Glomerular endothelial cell (primary cell): ENCODE results near the gene PCP2. TPM values are rescaled to one million over a fixed set of nuclear protein-coding genes. Genes with fewer than 3 reads are reported as not detected.

ENCODE experiments used
- DNase-seq: peaks from one replicate; pipeline ENCODE4 v3.0.0-alpha.2; 2011; ENCODE audit warnings: low read depth, low spot score; ENCODE audit errors: extremely low read depth
- total RNA-seq: library from RNA; depleted of rRNA; stranded (reverse); fragments of >200 nt; gene quantifications from 2 replicates; pipeline ENCODE4 v1.2.3, GENCODE V29; 2015

PCP2 gene
- total RNA-seq, 1 donor from 2014 or later = not detected

DNA sequence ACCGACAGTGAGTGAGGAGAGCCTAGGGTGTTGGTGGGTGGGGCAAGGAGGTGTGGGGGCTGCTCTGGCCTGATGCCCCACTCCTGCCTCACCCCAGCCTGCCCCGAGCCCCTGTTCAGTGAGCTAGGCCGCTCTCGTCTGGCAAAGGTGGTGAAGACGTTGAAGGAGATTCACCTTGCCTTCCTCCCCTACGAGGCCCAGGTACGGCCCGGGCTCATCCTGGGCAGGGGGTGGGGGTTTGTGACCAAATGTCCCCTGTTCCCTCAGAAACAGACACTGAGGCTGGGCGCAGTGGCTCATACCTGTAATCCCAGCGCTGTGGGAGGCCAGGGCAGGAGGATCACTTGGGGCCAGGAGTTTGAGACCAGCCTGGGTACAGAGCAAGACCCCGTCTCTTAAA, 7.3 kb upstream of the PCP2 start:
- no peak for DNase-seq

DNA sequence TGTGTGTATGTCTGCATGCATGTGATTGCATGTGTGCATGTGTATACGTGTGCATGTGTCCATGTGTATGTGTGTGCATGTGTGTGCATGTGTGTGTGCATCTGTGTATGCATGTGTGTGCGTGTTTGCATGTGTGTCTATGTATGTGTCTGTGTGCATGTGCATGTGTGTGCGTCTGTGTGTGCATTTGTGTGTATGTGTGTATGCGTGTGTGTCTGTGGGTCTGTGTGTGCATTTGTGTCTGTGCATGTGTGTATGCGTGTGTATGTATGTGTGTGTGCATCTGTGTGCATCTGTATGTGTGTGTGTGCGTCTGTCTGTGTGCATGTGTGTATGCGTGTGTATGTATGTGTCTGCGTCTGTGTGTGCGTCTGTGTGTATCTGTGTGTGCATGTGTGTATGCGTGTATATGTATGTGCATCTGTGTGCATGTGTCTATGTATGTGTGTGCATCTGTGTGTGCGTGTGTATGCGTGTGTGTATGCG, 6.4 kb upstream of the PCP2 start:
- no peak for DNase-seq

DNA sequence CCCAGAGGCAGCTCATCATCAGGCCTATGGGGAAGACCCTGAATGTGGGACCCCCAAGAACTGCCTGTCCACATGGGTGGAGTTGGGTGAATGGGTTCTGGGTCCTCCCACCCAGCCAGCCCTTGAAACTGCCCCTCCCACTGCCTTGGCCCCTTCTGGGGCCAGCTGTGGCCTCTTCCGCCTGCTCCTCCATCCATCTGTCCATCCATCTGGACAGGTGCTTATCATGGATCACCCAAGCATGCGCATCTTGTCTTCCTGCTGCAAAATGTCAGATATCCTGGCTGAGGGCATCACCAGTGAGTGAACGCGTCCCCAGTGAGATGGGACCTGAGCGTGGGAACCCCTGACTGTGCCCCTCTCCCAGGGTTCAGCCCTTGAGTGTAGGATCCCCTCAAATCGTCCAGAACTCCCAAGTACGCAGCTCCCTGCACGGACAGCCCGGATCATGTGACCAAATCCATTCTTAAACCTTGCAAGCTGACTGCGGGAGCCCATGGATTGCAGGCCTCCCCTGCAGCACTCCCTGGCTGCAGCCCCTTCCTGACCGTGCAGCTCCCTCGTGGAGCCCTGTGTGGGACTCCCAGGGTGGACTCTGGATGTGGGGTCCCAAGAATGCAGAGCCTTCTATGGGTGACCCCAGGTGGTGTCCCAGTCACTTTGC, 5.4 kb upstream of the PCP2 start:
- DNase-seq = no peak

DNA sequence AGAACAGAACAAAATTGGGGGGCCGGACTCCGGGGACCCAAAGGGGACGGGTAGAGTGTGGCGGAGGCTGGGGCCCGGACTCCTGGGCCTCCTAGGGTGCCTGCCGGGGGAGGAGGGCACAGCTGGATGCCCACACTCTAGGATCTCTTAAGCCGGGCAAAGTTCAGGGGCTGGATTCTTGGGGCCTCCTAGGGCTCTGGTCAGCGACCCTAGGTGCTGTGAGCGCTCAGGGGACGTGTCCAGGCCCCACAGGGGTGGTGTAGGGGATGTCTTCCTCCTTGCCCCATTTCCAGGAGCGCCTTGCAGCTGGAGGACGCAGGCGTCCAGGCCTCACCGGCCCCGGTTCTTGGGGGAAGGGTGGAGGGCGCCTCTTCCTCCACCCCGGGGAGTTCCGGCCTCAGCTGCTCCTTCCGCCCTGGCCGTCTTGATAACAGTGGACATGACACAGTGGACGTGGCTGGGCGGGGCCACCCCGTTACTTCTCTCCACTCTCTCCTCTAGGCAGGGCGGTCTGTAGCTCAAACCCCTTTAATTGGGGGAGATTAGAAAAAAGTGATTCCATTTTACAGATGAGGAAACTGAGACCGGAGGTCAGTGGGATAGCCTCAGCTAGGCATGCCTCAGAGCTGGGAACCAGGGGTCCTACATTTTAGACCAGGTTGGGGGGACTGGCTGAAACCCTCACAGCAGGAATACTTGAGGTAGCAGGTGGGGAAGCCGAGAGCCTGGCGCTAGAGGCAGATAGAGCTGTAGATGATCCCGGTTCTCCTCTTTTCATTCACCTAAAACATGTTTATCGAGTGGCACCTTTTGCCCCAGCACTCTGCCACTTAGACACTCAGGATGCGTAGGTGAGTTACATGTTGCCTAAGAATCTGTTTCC, 4.1 kb upstream of the PCP2 start:
- no peak for DNase-seq

DNA sequence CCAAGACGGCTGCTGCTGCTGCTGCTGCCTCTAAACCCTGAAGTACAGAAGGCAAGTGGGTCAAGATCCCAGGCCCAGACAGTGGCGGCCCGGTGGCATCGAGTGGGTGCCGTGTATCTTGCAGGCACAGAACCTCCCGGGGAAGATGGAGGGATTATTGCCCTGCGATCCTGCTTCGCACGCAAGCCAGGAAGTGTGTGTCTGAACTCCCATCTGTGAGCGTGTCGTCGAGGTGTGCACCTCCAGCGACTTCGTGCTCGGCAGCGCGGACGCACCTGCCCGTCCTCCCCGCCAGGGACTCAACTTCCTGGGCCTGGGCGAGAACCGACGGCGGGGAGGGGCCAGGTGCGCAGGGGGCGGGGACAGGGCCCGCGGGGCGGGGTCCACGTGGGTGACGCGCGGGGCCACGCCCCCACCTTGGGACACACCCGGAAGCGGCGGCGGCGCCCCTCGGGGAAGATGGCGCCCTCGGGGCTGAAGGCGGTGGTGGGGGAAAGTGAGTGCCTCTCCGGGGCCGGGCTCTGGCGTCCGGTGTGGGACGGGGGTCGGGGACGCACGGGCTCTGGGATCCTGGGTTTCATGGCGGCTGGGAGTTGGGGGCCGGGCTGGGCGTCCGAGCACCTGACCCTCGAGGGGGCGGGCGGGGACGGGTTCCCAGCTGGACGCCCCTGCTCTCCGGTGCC, 3.3 kb upstream of the PCP2 start, which contains the start of gene STXBP2:
Gene STXBP2 (plus strand): TSS at position 420 of the 683 bp plus-strand sequence. CDS start 40 bp downstream, at position 460.
- no peak for DNase-seq

DNA sequence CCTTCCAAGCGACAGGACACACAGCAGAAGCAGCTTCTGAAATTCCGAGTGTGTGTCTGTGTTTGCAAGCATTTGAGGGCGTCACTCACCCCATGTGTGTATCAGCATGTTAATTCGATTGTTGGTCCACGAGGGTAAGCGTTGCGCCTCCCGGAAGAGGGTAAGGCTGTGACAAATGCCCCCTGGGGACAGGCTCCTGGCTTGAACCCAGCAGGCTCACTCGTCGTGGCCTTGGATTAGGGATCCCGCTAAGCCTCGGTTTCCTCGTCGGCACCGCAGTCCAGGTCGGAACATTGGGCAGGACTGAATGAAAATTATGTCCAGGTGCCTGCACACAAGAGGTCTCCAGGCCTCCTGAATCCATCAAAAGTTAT, 2.8 kb upstream of the PCP2 start:
- no peak for DNase-seq

DNA sequence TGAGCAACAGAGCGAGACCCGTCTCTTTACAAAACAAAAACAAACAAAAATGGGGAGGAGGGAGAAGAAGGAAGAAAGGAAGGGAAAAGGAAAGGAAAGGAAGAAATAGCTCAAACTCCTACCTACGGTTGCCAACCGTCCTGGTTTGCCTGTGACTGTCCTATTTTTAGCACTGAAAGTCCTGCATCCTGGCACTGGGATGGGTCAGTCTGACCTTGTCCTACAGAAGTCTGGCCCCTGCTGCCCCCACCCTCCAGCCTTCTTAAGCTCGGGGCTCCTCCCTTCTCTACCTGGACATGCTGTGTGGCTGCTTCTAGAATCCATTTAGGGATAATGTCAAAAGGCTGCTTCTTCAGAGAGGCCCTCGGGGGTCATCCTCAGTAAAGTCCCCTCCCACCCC, 2.2 kb upstream of the PCP2 start:
- DNase-seq = no peak

DNA sequence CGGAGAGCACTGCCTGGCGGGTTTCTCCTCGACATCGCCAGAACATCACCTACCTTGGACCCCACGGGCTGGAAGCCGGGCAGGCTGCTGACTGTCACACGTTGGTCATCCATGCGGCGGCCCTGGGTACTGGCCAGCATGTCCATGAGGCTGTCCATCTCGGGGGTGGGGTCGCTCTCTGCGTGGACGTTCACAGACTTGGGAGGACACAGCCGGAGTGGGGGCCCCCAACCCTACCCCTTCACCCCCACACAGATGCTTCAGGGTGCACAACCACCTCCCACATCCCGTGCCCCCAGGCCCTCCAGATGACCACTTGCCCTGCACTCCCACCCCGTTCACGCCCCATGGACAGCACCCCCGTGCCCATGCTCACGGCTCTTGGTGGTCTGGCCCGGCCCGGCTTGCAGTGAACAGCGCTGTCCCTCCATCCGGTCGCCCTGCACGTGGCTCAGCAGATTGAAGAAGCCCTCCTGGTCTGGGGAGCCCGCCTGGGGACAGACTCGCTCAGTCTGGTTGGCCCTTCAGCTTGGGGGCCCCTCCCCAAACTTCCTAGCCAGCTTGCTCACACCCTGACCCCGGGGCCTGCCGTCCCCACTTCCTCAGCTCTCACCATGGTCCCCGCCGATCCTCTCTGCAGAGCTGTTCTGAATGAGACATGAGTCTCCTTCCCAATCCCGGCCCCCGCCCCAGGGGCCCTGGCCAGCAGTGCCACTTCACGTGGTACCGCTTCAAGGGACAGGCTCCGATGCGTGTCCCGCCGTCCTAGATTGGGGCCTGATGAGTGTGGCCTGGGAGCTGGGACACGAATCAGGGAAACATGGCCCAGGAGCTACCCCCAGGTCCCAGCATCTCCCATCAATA, 947 bp downstream of the PCP2 start:
- DNase-seq = no peak

DNA sequence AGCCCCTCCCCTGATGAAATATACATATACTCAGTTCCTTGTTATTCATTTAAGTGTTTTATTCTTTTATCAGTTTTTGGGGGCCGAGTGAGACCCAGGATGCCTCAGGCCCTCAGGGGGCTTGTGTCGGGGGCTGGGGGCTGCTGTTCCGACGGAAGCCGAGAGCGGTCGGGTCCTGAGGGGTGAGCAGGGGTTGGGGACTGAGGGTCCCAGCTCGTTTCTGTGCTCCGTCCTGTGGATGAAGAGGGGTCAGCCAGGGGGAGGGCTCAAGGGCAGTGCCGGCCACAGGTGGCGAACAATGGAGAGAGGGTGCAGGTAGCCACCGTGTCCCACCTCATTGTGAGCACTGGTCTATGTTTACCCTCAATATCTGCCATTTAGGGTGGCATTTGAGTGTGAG, 1.9 kb downstream of the PCP2 start:
- DNase-seq = no peak

DNA sequence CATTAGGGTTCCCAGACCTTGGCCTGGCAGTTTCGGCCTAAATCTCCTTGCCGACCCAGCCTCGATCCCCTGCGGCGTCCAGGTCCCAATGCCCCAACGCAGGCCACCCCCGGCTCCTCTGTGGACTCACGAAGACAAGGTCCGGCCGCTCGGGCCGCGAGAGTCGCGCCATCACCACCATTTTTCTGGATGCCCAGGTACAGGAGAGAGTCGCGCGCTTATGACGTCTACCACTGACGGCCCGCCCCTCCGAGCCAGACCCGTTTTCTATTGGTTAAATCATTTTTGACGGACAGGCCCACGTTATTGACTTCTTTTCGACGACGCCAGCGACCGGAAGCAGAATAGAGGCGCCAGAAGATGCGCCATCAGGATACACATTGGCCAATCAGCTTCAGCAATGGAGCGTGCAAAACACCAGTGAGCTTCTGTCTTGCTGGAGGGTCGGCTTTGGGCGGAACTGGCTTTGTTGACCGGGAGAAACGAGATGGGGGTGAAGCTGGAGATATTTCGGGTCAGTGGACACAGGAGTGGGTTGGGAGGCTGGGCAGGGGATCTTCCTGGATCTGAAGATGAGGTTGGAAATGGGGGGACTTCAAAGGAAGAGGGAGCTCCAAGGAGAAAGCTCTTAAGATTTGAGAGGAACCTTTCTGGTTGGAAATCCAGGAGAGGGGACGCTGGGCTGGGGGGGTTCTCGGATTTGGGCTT, 4.0 kb downstream of the PCP2 start, which contains the start of the genes PET100 and XAB2:
Gene PET100 (plus strand): TSS at position 447 of the 708 bp plus-strand sequence. CDS start 41 bp downstream, at position 488.
Gene XAB2 (minus strand): TSS at position 199 of the 708 bp plus-strand sequence. CDS start 18 bp downstream, at position 181.
- DNase-seq = peak; percentile 97

DNA sequence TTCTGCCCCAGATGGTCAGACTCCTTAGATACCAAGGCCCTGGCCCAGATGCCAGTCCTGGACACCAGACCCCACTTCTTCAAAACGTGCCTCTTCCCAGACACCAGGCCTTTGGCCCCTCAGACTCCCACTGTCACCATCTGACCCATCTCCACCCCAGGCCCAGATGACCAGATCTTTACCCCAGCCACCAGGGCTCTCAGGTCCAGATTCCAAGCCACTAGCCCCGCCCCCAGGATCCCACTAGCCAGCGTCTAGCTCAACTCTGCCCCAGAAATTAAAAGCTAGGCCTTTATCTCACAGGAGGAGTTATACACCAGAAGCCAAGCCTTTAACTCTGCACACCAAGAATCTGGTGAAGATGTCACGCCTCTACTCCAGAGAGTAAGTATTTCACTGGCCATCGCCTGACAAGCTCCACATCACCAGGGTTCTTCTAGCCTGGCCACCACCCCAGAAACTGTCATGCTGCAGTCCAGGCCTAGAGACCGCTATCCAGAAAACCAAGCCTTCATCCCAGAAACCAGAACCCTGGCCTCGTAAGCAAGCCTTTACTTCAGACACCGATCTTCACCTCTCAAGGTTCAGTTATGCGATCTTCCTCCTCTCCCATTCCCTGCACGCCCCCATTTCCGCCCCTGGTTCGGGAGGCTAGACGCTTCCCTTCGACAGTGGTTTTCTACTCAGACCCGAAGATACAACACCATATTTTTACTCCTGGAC, 4.8 kb downstream of the PCP2 start:
- DNase-seq = no peak

DNA sequence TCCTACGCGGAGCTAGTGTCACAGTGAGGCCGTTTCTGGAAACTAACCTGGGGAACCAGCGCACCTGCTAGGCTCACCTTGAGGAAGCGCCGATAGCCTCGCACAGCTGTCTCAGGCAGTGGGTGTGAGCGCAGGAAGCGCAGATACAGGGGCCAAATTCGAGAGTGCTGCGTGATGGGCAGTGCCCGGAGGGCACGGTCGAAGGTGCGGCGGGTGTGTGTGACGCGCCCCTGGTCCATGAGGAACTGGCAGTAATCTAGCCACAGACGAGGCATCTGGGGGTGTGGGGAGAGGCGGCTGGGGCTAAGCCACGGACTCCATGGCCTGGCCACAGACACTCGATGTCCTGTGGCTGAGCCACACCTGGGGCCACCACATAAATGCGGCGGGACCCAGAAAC, 6.4 kb downstream of the PCP2 start:
- DNase-seq = no peak

DNA sequence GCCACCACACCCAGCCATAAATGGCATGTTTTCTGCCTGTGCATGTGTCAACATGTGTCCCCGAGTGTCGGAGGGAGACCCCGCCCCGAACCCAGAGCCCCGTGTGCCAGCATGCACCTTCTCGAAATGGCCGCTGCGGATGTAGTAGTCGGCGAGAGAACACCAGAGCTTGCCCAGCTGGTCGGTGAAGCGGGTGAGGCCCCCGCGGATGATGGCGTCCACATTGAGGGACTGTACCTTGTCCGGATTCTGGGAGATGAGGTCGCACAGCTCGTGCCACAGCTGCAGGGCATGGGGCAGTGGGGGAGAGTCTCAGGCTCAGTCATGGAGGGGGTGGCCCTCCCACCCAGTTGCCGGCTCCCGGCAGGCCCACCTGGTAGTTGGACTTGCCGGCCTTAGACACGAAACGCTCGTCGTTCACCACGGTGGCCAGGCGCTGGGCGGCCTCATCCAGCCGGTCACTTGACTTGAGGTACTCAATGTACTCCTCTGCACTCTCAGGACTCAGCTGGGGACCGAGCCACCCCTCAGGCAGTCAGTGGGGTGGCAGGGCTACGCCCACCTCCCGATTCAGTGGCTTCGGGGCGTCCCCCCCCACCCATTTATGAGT, 7.7 kb downstream of the PCP2 start:
- no peak for DNase-seq

DNA sequence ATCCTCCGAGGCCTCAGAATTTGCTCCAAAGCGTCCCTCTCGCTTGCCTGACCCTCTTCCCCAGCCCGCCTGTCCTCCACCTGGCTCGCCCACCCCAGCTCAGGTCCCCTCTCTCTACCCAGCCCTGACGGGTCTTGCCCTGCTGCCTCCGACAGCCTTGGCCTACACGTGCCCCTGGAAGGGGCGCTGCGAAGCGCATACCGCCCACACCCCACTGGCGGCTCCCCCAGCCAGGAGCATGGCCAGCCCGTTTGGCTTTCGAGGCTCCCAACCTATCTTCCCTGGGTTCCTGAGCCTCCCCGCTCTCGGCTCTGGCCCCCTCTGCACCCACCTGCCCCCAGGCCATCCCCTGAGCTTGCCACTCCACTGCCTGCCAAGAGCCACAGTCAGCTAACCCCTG, 8.7 kb downstream of the PCP2 start:
- no peak for DNase-seq

DNA sequence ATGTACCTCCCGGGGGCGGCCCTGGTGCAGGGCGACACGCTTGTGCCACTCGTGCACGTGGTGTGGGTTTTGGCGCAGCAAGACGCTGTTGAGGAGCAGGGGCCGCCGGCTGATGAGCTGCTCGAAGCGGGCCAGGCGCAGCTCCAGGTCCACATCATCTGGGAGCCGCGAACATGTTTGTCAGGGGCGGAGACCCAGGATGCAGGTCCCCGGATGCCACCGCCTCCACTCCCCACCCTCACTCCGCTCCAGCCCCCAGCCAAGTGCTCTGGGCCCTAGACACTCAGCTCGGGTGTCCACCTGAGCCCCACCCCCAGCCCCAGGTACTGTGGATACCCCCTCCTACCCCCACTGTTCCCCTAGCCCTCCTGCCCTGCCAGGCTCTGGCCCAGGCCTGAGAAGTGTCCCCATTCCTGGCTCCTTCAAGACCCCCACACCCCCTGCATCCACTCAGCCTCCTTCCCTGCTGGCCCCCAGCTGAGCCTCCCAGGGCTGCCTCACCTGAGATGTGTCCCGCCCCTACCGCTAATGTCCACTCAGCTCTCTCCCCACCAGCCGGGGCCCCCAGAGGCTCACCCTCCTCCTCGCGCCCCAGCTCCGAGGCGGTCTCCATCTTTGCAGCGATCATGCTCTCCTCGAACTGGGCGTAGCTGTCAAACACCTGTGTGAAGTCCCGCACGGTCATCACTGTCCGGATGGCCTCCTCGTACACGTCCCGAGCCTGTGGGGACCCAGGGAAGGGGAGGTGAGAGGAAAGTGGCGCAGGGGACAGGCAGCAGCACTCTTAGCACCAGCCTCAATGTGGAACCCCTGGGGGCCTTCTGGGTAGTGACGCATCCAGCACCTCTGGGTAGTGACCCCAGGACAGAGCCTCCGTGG, 9.6 kb downstream of the PCP2 start:
- no peak for DNase-seq

DNA sequence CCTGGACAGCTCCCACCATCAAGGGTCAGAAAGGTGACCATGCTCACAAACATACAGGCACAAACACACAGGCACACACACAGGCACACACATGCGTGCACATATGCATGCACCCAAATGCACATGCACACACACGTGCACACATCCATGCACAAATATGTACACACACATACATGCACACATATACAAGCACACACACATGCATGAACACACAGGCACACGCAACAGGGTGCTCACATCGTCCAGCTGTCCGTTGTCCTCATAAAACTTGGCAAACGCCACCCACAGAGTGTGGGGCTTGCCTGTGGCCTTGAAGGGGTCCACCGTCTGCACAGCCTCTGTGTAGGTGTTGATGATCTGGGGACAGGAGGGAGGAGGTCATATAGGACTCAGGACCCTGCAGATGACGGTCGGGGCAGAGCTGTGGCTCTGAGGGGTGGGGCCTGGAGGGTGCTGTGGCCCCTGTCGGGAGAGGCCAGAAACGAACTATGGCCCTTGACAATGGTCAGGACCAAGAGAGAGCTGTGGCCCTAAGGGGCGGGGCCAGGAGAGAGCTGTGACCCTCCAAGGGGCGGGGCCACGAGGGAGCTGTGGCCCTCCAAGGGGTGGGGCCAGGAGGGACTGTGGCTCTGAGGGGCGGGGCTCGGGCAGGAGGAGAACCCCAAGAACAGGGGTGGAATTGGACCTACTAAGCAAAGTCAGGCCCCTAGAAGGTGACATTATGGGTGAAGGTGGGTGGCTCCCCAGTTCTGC, 10.4 kb downstream of the PCP2 start:
- DNase-seq = no peak
